Measurements from ENCODE around the gene ATXN7.

ATXN7 gene

DNA sequence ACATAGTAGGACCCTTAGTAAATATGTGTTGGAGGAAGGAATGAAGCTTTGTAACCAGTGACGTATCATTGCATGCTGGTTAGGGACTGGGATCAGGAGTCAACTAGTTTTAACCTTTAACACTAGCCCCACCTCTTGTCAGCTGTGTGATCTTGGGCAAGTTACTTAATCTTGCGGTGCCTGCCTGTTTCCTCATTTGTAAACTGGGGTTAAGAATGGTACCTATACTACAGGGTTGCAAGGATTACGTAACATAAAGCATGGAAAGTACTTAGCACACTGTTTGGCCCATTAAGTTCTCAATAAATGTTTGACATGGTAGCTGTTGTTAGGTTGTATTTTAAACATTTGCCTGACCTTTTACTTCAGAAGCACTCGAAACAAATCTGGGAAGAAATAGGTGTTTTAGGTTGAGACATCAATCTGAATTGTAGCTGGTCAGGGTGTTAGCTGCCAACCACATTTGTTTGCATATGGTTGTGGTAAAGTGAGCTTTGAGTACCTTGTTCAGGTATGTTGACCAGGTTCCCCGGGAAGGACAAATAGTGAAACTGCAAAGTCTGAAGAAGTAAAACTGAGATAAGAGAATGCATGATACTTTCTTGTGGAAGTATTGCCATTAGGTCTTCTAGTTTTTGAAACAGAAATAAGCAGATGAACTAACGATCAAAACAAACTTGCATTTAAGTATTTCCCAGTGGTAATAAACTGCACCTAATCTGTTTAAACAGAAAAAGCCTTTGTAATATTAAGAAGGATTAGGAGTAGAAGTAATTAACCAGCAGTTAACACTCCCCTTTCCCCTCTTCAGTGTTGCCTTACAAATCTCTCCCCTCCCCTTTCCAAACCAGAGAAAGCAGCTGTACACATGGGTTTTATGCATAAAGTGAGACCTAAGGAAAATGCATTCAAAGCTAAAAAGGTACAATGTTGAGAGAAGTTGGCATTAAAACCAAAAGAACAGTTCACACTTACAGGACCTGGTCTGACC, 74.3 kb downstream of the ATXN7 start:
- DNase-seq (ENCODE audit: low read depth) = no peak

DNA sequence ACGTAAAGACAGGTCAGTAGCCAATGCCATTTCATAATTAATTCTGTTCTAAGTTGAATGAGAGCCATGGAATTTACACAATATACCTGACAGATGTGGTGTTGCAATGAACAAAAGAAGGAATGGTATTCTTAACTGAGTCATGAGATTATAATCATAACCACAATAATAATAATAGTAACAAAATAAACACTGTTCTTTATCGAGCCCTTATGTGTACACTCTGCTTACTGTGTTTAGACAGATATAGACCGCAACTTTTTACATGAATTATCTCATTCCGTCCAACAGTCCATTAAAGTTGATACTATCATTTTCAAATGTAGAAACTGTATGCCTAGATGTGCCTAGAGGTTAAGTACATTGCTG, 76.7 kb downstream of the ATXN7 start:
- peak; percentile 90 for DNase-seq (ENCODE audit: low read depth)

DNA sequence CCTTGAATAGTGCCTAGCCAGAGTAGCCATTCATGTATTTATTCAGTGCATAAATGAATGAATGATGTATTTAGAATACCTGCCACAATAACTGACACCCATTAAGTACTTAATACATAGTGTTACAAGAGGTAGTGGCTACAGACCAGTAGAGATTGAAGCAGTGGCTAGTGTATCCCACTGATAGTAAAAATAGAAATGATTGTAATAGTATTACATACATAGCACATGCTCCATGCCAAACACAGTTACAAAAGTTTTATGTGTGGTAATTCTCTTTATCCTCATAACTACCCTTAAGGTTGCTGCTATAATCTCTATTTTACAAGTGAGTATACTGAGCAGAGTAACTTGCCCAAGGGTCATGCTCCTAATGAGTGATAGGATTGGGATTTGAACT, 78.9 kb downstream of the ATXN7 start:
- no peak for DNase-seq (ENCODE audit: low read depth)

DNA sequence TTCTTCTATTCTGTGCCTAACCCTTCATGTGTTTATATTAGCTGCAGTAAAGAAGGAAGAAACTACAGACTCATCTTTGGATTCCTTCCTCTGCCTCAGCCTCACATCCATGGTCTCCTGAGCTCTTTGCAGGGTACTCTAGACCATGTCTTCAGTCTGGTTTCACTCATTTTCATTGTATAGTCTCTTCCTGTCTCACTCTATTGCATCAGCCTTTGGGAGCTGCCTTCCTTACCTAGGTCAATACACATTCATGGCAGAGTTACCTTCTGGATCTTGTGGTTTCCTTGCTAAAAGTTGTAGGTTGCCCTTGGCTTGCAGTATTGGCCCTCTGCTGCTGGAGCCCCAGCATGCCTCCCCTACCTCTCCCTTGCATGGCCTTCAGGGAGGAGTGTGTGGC, 80.0 kb downstream of the ATXN7 start:
- DNase-seq (ENCODE audit: low read depth) = no peak

DNA sequence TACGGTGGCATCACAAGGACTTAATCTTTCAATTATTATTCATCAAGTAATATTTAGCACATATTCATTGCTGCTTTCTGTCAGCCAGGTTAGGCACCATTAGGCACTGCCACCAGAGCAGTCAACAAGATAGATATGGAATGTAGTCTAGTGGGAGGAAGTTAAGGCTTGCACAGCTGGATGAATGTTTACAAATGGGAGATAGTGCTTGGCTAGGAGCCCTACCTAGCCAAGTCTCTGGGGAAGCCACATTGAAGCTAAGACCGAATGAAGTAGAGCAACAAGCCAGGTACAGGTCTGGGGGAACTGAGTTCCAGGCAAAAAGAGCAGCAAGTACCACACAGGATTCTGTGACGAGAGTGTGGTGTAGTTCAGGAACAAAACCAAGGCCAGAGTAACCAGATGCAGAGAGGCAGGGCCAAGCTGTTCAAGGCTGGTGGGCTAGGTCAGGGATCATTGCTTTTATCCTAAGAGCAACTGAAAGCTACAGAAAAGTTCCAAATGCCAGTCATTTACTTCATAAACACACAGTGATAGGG, 82.0 kb downstream of the ATXN7 start:
- DNase-seq (ENCODE audit: low read depth) = peak; percentile 67

DNA sequence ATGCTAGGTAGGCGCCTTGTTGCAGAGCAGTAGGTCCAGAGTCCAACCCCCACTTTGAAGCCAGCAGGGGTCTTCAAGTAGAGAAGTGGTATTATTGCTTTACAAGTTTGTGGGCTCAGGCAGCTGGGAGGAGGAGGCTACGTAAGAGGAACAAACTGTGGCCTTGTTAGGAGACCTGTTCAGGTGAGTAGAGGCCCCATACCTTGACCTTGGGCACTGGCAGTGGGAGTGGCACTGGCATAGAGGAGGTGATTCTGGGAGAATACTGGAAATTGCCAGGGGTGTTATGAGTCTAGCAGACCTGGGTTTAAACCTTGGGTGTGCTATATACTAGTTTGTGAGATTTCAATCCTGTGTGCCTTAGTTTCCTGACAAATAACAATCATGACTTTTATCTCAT, 83.1 kb downstream of the ATXN7 start:
- no peak for DNase-seq (ENCODE audit: low read depth)

DNA sequence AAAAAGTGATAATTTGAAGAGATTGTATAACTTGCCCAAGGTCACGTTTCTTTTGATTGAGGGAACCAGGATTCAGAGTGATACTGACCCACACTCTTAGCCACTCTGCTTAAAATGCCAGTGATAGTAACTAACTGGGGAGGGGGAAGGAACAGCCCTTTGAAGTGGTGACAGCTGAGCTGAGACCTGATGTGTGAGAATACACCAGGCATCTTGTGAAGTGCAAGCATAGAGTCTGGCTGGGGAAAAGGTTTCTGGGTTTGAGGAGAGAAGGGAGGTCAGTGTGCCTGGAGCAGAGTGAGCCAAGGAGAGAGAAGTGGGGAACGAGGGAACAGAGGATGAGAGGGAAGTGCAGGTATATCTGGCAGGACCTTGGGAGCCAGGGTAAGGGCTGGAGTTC, 83.9 kb downstream of the ATXN7 start:
- DNase-seq (ENCODE audit: low read depth) = no peak

DNA sequence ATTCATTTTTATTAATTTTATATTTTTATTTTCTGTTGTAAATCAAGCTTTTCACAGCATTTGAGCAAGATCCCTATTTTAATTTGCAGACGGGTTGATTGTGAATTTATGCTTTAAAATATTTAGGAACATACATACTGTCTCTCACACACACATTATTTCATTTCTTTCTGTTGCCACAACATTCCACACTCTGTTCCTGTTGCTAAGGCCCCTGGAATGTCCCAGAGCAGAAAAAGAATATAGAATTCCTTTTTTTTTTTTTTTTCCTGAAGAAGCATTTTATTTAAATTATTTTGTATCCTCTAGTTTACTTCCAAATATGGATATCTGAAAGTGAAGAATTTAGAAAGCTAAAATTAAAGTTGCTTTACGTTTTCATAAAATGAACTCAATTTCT, 85.3 kb downstream of the ATXN7 start:
- DNase-seq (ENCODE audit: low read depth) = peak; percentile 66

DNA sequence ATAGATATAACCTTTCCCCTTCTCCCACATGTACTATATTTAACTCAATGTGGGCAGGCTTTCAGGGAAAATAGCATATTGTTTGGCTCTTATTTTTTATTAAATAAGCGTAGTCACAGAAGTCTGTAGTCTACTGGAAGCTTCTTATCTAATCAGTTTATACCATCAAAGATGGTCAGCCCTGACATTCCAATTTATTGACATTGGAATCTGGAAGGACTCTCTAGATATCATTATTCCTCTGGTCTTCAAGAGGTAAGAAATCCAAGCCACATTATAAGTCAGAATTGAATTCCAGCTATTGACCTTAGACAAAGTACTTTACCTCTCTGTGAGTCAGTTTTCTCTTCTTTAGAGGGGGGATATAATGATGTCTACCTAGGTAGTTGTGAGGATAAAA, 87.0 kb downstream of the ATXN7 start:
- DNase-seq (ENCODE audit: low read depth) = no peak

DNA sequence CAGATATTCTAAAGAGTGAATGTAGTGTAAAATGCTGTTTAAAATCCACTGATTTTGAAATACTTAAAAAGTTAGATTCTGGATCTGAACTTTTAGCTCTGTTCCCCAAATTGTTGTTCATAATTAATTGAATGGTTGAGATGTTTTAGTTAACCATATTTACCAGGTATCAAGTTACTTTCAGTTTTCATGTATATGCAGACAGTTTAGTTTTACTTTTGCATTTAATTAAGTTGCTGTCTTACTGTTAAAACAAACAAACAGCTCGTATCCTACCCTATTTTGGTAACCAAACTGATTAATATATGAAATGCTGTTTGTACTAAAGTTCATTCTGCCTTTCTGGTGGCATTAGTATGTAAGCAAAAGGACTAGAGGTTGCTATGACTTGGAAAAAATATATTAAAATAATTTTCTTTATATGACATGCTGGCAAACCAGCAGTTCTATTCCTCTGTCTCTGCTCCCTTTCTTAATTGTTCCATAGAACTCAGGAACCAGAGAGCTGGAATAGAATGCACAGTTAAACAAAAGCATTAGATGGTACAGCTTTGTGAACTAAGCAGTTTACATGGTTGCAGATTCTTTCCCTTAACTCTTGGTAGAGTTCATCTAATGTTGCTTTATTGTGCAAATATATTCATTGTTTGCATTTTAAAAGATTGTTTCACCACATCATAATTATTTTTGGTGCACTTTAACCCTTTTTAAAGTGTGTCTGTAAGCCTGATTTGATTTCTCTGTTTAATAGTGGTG, 88.0 kb downstream of the ATXN7 start:
- DNase-seq (ENCODE audit: low read depth) = no peak

DNA sequence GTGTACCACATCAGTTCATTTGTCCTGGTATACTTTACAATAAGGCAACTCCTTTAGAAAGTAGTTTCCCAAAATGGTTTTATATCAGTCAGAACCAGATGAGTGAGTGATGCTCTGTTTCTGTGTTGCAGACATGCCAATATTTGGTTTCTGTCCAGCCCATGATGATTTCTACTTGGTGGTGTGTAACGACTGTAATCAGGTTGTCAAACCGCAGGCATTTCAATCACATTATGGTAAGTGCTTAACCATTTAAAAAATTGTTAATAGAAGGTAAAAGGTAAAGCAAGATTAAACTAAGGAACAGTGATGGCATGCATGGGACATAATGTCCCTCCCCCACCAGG, 88.6 kb downstream of the ATXN7 start:
- DNase-seq (ENCODE audit: low read depth) = no peak

DNA sequence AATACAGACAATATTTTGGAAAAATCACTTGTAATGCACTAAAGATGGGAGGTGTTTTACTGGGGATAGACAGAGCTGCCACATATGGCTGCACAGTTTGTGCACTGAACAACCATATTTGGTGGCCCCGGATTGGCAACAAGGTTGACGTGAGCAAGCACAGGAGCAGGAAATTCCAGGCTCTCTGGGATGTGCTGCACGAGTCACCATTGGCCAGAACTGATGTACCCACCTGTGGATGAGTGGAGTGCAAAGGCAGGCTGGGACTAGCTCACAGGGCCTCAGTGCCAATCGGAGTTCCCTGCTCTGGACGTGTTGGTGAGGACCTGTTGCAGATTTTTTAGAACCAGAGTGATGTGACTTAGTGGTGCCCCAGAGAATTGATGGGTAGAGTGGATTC, 90.5 kb downstream of the ATXN7 start:
- no peak for DNase-seq (ENCODE audit: low read depth)

DNA sequence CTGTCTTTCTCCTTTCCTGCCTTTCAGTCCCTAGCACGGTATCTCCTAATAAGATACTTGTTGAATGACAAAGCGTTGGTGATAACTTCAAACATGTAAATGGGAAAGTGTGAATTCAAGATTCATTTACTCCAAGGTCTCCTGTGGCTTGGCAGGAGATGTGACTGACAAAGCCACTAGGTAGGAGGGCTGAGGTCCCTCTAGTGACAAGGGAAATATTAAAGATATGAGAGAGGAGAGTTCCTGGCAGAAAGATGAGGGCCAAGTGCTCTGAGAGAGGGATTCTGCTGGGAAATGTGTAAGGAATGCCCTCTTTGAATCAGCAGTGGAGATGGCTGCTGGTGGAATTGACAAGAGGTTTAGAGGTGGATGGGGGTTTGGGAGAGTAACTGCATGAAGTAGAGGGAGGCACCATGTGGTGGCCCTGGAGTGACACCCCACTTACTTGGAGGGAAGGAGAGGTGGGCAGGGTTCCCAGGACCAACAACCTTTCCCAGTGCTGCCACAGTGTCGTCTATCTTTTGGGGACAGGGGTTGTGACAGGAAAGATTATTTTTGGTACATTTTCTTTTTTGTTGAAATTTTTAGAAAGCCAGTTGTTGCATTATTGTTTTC, 91.5 kb downstream of the ATXN7 start:
- no peak for DNase-seq (ENCODE audit: low read depth)

DNA sequence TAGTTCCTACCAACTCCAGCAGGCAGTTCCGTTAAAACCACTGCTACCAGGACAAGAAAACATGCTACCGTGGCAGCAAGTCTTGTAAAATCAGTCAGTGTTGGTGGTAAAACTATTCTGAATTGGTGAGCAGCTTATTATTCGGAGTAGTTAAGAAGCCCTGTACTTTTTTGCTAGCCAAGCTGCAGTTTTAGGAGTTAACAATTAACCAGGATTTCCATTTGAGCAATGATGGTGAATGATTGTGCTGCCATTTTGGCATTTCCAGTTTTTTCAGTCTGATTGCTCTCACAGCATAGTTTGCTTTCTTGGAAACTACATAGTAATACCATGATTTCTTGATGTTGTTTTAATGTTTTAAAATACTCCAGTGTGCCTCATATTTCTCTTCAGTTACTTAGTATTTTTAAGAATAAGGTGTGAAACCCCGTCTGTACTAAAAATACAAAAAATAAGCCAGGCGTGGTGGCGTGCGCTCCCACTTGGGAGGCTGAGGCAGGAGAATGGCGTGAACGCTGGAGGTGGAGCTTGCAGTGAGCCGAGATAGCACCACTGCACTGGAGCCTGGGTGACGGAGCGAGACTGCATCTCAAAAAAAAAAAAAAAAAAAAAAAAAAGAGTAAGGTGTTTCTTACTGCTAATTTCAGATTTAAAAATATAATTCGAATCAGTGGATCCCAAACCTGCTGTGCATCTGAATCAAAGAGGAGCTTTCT, 92.3 kb downstream of the ATXN7 start:
- no peak for DNase-seq (ENCODE audit: low read depth)

DNA sequence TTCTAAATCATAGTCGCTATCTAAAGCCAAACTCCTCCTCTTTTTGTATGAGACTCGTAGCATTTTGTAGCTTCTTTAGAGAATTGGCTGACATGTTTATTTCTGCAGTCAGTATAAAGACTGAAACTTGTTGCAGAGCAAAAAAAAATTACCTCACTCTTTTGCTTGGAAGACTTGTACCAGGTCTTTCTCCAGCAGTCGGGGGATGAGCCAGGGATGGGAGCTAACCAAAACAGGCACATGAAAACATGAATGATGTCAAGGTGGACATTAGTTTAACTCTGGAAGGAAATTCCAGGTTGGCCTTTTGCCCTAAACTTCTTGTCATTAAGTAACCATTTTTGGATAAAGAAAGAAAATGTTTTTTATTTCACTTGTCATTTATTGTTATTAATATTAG, 95.5 kb downstream of the ATXN7 start:
- no peak for DNase-seq (ENCODE audit: low read depth)

DNA sequence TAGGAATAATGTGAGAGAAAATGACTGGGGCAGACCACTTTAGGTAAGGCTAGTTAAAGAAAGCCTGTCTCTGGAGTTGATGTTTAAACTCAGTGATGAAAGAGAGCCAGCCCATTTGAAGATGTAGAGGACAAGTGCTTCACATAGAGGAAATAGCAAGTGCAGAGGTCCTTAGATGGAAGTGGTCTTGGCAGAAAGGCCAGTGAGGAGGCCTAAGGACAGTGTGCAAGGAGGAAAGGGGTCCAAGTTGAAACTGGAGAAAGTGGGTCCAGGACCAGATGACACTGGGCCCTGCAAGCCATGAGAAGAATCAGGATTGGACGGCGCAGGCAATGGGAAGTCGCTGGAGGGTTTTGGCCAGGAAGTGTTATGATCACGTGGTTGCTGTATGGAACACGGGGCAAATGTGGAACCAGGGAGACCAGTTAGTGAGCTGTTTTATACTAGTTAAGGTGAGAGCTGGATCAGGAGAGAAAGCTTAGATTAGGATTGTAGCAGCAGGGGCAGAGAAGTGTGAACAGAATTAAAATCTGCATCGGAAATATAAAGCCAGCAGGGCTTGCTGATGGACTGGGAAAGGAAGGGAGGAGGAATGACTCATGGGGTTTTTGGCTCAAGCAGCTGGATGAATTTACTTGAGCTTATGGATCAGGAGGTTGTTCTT, 96.5 kb downstream of the ATXN7 start:
- peak; percentile 70 for DNase-seq (ENCODE audit: low read depth)

DNA sequence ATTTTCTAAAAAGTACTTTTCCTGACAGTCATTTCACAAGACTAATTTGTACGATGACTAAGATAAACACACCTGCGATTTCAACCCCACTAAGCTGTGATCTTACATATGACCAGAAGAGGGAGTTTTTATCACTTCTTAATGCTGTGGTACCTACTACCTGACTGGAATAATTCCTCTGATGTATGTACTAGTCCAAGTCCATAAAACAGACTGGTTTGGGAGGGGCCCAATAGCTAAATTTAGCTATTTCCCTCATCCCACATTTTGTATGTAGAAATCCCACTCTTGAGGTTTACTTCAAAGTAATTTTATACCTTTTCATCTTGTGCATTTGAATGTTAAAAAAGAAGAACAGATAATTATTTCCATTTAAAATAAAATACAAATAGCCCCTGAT, 98.2 kb downstream of the ATXN7 start:
- peak; percentile 69 for DNase-seq (ENCODE audit: low read depth)

DNA sequence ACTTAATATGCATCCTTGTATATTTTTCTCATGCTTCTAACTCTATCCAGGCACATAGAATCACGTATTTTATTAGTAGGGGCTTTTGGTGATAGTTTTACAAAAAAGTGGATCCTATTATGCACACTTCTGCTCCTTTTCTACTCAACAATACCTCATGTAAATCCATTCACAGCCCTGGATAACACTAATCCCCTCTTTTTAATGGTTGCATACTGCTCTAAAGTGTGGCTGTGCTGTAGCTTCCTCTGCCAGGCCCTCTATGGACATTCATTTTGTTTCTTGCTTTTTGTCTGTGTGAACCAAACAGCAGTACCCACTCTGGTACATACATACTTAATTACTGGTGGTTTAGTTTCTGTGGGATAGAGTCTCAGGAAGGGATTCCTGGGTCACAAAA, 99.8 kb downstream of the ATXN7 start:
- no peak for DNase-seq (ENCODE audit: low read depth)

DNA sequence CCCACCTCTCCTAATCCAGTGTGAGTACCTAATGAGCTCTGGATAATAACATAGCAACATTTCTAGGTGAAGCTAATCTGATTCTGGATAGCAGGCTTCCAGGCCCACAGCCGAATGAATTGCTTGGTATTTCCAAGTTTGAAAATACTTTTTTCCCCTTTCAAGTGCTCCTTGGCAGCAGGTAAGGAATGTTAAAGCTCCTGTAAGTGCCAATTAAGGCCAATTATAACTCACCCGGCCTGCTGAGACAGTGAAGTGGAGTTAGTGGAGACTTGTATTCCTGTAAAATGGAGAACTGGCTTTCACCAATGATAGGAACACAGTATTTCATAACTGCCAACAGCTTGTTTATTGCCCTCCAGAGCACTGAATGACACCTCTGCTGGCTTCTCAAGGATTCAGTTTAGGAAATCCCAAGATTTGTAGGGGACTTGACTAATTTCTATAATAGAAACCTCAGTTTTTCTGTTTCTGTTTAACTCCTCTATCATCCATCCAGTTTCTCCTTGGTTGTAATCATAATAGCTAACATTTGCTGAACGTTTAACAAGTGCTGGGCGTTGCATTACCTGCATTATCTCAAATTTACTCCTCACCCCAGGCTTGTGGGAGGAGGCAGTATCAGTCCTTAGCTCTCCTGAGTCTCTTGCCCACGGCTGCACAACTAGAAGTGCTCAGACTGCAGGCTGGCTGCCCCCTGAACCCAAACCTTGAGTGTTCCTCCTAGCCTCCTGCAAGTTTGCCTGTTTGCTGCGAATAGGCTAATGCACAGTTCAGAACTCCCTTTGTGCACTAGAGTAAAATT, 101.2 kb downstream of the ATXN7 start:
- no peak for DNase-seq (ENCODE audit: low read depth)

DNA sequence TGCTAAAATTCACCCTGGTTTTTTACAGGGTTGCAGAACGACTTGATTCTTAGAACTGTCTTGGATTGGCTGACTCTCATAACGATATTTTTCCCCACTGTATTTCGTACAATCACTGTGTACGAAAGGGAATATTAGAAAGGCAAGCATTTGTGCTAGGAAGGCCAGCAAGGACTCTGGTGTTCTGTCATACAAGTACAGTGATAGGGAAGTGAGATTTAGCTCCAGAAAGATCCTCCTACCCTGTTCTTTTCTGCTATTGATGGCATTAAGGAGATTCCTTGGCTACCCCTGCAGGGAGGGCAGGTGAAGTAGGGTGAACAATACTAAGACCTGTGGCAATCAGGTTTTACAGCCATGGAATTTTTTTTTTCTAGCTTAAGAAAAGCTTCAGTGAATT, 102.3 kb downstream of the ATXN7 start:
- no peak for DNase-seq (ENCODE audit: low read depth)

DNA sequence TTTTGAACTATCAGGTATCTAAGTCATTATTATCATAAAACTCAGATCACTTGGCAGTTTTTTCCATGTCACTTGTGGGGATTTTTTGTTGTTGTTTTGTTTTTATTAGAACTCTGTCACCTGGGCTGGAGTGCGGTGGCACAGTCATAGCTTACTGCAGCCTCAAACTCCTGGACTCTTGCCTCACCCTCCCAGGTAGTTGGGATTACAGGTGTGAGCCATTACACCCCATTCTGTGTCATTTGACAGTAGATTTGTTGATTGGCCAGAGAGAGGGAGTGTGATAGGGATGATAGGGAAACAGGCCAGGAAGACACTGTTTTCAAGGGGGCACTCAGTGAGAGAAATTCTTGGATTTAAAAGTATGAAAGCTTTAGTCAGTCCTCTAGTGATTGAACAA, 103.2 kb downstream of the ATXN7 start:
- DNase-seq (ENCODE audit: low read depth) = no peak

Data from amniotic epithelial cell (primary cell).